HL-60 (cell line): ENCODE results near the gene FBXO24.

Source experiments
- GABPA ChIP-seq: IDR thresholded peaks from 2 replicates; pipeline ENCODE4 v1.6.1; 2012; ENCODE audit warnings: low read depth
- TF ChIP-seq, protein P1 (sequence below): IDR thresholded peaks from one replicate; pipeline ENCODE4 v1.5.1; 2011; ENCODE audit warnings: low read length, control low read depth, inconsistent platforms; ENCODE audit not compliant: insufficient read depth

DNA sequence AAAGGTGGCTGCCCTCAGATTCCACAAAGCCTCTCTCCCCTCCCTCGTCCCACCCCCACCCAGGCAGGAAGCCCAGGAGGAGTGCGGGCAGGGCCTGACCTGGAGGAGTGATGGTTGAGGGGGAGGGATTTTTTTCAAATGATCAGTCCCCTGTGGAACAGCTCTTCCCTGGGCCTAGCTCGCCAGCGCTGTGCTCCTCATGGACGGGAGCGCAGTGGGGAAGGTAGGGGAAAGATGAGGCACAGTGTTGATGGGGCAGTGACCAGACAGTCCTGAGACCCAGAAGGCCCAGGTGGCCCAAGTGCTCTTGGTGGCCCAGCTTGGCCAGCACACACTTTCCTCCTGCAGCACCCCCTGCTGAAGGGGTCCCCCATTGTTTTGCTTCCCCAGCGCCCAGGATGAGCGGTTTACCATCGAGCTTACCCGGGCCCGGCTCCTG, 21.0 kb upstream of the FBXO24 start:
- TF ChIP-seq, protein P1, sequence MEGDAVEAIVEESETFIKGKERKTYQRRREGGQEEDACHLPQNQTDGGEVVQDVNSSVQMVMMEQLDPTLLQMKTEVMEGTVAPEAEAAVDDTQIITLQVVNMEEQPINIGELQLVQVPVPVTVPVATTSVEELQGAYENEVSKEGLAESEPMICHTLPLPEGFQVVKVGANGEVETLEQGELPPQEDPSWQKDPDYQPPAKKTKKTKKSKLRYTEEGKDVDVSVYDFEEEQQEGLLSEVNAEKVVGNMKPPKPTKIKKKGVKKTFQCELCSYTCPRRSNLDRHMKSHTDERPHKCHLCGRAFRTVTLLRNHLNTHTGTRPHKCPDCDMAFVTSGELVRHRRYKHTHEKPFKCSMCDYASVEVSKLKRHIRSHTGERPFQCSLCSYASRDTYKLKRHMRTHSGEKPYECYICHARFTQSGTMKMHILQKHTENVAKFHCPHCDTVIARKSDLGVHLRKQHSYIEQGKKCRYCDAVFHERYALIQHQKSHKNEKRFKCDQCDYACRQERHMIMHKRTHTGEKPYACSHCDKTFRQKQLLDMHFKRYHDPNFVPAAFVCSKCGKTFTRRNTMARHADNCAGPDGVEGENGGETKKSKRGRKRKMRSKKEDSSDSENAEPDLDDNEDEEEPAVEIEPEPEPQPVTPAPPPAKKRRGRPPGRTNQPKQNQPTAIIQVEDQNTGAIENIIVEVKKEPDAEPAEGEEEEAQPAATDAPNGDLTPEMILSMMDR: no peak
- no peak for TF ChIP-seq GABPA
